HEK293 (cell line): ENCODE measurements around the gene TMEM151B.

Source experiments
- CTCF ChIP-seq: fragments of 450-650 bp; formaldehyde crosslinking; IDR thresholded peaks from 2 replicates; pipeline ENCODE4 v1.5.1; 2016; ENCODE audit warnings: missing biosample characterization, missing genetic modification characterization
- RBAK ChIP-seq: fragments of 450-650 bp; formaldehyde crosslinking; IDR thresholded peaks from 2 replicates; pipeline ENCODE4 v1.5.1; 2016; ENCODE audit warnings: missing biosample characterization, missing genetic modification characterization
- REST ChIP-seq: fragments of 450-650 bp; formaldehyde crosslinking; IDR thresholded peaks from 2 replicates; pipeline ENCODE4 v1.5.1; 2016; ENCODE audit warnings: missing biosample characterization, missing genetic modification characterization
- SETDB1 ChIP-seq: IDR thresholded peaks from one replicate; pipeline ENCODE4 v1.6.1; 2017; ENCODE audit warnings: mild to moderate bottlenecking, low read length, moderate library complexity, mixed read lengths; ENCODE audit not compliant: insufficient read length
- TRIM28 ChIP-seq: IDR thresholded peaks from 2 replicates; pipeline ENCODE4 v1.6.1; 2011; ENCODE audit warnings: low read length, control low read depth, borderline replicate concordance
- ZNF138 ChIP-seq: fragments of 450-650 bp; formaldehyde crosslinking; IDR thresholded peaks from 2 replicates; pipeline ENCODE4 v1.5.1; 2016; ENCODE audit warnings: missing biosample characterization, missing genetic modification characterization, borderline replicate concordance
- ZNF529 ChIP-seq: fragments of 450-650 bp; formaldehyde crosslinking; IDR thresholded peaks from 2 replicates; pipeline ENCODE4 v1.5.1; 2017; ENCODE audit warnings: missing genetic modification characterization, missing biosample characterization; ENCODE audit not compliant: insufficient replicate concordance
- ZNF560 ChIP-seq: fragments of 450-650 bp; formaldehyde crosslinking; IDR thresholded peaks from 2 replicates; pipeline ENCODE4 v1.5.1; 2017; ENCODE audit warnings: missing biosample characterization, missing genetic modification characterization, borderline replicate concordance
- TF ChIP-seq, protein P1 (sequence below): fragments of 450-650 bp; formaldehyde crosslinking; conservative IDR thresholded peaks from 2 replicates; pipeline ENCODE4 v1.5.1; 2016; ENCODE audit warnings: low read depth, missing biosample characterization, missing genetic modification characterization

DNA sequence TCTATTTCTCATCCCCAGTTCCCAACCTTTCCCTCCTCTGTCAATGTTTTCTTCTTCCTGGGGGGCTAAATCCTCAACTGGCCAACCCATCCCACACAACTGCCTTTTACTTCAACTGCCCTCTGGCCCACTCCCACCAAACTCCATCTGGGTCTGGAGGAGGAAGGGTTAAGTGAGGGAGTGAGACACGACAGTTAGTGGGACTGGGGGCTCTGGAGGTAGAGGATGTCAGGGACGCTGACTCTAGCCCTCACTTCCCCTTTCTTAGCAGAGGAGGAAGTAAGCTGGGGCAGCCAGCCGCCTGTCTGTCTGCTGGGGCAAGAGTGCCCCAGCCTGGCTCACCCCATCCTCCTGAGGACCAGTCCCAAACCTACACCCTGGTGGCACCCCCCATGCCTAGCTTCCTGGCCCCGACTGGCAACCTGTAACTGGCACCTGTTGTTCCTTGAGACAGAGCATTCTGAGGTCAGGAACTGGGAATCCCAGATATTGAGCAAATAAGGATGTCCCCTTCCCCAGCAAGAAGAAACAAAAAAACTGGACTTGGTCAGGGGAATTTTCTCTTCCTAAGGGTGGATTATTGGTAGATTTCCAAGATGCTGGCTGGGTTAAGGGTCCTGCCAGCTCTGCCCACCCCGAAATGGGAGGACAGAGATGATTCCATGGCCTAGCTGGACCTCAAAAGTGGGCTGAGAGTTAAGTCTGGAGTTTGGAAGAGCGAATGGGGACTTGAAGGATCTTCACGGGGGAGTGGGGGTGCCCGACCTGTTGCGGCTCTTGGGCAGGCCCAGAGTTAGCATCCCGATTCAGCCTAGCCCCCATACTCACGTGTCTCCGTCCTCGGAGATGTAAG lies 5.9 kb upstream of the TMEM151B start:
- TF ChIP-seq ZNF560 (tag by site-specific recombination), result no peak
- TF ChIP-seq REST, result no peak
- TF ChIP-seq CTCF (tag by site-specific recombination), result no peak
- TF ChIP-seq TRIM28, result no peak
- TF ChIP-seq, protein P1, sequence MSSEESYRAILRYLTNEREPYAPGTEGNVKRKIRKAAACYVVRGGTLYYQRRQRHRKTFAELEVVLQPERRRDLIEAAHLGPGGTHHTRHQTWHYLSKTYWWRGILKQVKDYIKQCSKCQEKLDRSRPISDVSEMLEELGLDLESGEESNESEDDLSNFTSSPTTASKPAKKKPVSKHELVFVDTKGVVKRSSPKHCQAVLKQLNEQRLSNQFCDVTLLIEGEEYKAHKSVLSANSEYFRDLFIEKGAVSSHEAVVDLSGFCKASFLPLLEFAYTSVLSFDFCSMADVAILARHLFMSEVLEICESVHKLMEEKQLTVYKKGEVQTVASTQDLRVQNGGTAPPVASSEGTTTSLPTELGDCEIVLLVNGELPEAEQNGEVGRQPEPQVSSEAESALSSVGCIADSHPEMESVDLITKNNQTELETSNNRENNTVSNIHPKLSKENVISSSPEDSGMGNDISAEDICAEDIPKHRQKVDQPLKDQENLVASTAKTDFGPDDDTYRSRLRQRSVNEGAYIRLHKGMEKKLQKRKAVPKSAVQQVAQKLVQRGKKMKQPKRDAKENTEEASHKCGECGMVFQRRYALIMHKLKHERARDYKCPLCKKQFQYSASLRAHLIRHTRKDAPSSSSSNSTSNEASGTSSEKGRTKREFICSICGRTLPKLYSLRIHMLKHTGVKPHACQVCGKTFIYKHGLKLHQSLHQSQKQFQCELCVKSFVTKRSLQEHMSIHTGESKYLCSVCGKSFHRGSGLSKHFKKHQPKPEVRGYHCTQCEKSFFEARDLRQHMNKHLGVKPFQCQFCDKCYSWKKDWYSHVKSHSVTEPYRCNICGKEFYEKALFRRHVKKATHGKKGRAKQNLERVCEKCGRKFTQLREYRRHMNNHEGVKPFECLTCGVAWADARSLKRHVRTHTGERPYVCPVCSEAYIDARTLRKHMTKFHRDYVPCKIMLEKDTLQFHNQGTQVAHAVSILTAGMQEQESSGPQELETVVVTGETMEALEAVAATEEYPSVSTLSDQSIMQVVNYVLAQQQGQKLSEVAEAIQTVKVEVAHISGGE, result no peak
- TF ChIP-seq ZNF529 (tag by site-specific recombination), result no peak
- no peak for TF ChIP-seq SETDB1
- no peak for TF ChIP-seq RBAK (tag by site-specific recombination)
- no peak for TF ChIP-seq ZNF138 (tag by site-specific recombination)
